Kidney epithelial cell (primary cell): ENCODE measurements around the gene SMC6. TPM values are rescaled to one million over a fixed set of nuclear protein-coding genes. Genes with fewer than 3 reads are reported as not detected.

ENCODE experiments used
- DNase-seq: peaks from one replicate; pipeline ENCODE4 v3.0.0-alpha.2; 2010; ENCODE audit warnings: low read depth
- H3K27me3 ChIP-seq: 2 replicates; pipeline ENCODE4 v1.6.0; 2011; ENCODE audit warnings: low read length; ENCODE audit not compliant: control insufficient read depth, insufficient read depth
- H3K36me3 ChIP-seq: 2 replicates; pipeline ENCODE4 v1.5.1; 2011; ENCODE audit warnings: low read length; ENCODE audit not compliant: control insufficient read depth, insufficient read depth
- H3K4me3 ChIP-seq: 2 replicates; pipeline ENCODE4 v1.5.1; 2011; ENCODE audit warnings: low read depth, mild to moderate bottlenecking, control low read depth, low read length
- CTCF ChIP-seq: IDR thresholded peaks from 2 replicates; pipeline ENCODE4 v1.5.1; 2011; ENCODE audit warnings: mild to moderate bottlenecking, moderate library complexity, low read length, control low read depth, inconsistent platforms; ENCODE audit not compliant: insufficient read depth, poor library complexity, severe bottlenecking
- total RNA-seq: library from RNA; depleted of rRNA; stranded (reverse); fragments of >200 nt; gene quantifications from 2 replicates; pipeline ENCODE4 v1.2.3, GENCODE V29; 2015

SMC6 gene
- total RNA-seq, 1 donor from 2014 or later, result 19.3 TPM

- no peaks in the 10 kb centered on the region for H3K36me3 ChIP-seq
- no peaks in the 10 kb centered on the region for H3K27me3 ChIP-seq
- no peak for TF ChIP-seq CTCF
- DNase-seq, result no peak
- H3K4me3 ChIP-seq, result no peak overlapping the region
These were observed 138.5 kb downstream of the SMC6 start for GRCh38 chr2:17615147-17615546.

GRCh38 chr2:17614174-17614930, 139.3 kb downstream of the SMC6 start:
- no peaks in the 10 kb centered on the region for H3K36me3 ChIP-seq
- no peaks in the 10 kb centered on the region for H3K27me3 ChIP-seq
- no peak for TF ChIP-seq CTCF
- no peak for DNase-seq
- no peak overlapping the region for H3K4me3 ChIP-seq

Other genes with a start within 250 kb of the SMC6 start
- 0.04 and 0.14 TPM in 2 replicates for gene RAD51AP2, start 235.4 kb downstream of the SMC6 start, total RNA-seq
- 0.13 TPM in 1 of 2 replicates, not detected in the other for gene VSNL1, start 213.1 kb downstream of the SMC6 start, total RNA-seq
- gene GEN1, start 328 bp upstream of the SMC6 start, total RNA-seq, result 8.9 and 9.1 TPM in 2 replicates
- not detected in 2 replicates for gene MSGN1, start 62.6 kb upstream of the SMC6 start, total RNA-seq
- gene KCNS3, start 124.9 kb upstream of the SMC6 start, total RNA-seq, result 8.9 and 19.1 TPM in 2 replicates